Suprapubic skin (tissue), 4 donors: ENCODE measurements around the gene PDE9A. TPM values are rescaled to one million over a fixed set of nuclear protein-coding genes. Genes with fewer than 3 reads are reported as not detected.

ENCODE experiments used
- DNase-seq, 2 donors: peaks; one replicate each; pipeline ENCODE4 v3.0.0-alpha.2; 2019; ENCODE audit warnings: low spot score in 2 of 2
- H3K27ac ChIP-seq: fragments of 200-600 bp; sonication (generic); one replicate; pipeline ENCODE4 v1.5.1; 2019
- H3K27me3 ChIP-seq: fragments of 200-600 bp; sonication (generic); one replicate; pipeline ENCODE4 v1.5.1; 2019
- H3K36me3 ChIP-seq: fragments of 200-600 bp; sonication (generic); one replicate; pipeline ENCODE4 v1.5.1; 2019
- H3K4me1 ChIP-seq: fragments of 200-600 bp; sonication (generic); one replicate; pipeline ENCODE4 v1.5.1; 2019
- H3K4me3 ChIP-seq: fragments of 200-600 bp; sonication (generic); one replicate; pipeline ENCODE4 v1.5.1; 2019; ENCODE audit warnings: mild to moderate bottlenecking
- H3K9me3 ChIP-seq: fragments of 200-600 bp; sonication (generic); one replicate; pipeline ENCODE4 v1.5.1; 2019
- EP300 ChIP-seq: sonication (generic); formaldehyde crosslinking; IDR thresholded peaks from one replicate; pipeline ENCODE4 v1.6.1; 2017; ENCODE audit warnings: antibody characterized with exemption
- POLR2A ChIP-seq, 2 donors: fragments of 450-650 bp; IDR thresholded peaks; one replicate each; pipeline ENCODE4 v1.6.1; 2017; ENCODE audit warnings: antibody characterized with exemption in 2 of 2, mild to moderate bottlenecking in 2 of 2, moderate library complexity in 2 of 2
- POLR2AphosphoS5 ChIP-seq, 3 donors: sonication (generic); formaldehyde crosslinking; IDR thresholded peaks; one replicate each; pipeline ENCODE4 v1.6.1; 2017; ENCODE audit warnings: antibody characterized with exemption in 3 of 3
- WGBS: methylation state at CpG from one replicate; pipeline ENCODE4 v1.1.5; 2018; 5-methylcytosine and 5-hydroxymethylcytosine counted together
- total RNA-seq, 4 donors: library from RNA; depleted of rRNA; stranded (reverse); fragments of >200 nt; gene quantifications; one replicate each; pipeline ENCODE4 v1.1.0, GENCODE V29; 2016
- TF ChIP-seq, protein P1 (sequence below), 2 donors: fragments of 200-600 bp in 1 of 2; fragments of 450-650 bp in 1 of 2; sonication (generic) in 1 of 2; IDR thresholded peaks; one replicate each; pipeline ENCODE4 v1.5.1; 2016 to 2019; ENCODE audit warnings: antibody characterized with exemption in 2 of 2, mild to moderate bottlenecking in 1 of 2, moderate library complexity in 1 of 2

PDE9A gene
- total RNA-seq, 4 donors from 2014 or later, result 4.5 to 12.0 (median 7.1) TPM

DNA sequence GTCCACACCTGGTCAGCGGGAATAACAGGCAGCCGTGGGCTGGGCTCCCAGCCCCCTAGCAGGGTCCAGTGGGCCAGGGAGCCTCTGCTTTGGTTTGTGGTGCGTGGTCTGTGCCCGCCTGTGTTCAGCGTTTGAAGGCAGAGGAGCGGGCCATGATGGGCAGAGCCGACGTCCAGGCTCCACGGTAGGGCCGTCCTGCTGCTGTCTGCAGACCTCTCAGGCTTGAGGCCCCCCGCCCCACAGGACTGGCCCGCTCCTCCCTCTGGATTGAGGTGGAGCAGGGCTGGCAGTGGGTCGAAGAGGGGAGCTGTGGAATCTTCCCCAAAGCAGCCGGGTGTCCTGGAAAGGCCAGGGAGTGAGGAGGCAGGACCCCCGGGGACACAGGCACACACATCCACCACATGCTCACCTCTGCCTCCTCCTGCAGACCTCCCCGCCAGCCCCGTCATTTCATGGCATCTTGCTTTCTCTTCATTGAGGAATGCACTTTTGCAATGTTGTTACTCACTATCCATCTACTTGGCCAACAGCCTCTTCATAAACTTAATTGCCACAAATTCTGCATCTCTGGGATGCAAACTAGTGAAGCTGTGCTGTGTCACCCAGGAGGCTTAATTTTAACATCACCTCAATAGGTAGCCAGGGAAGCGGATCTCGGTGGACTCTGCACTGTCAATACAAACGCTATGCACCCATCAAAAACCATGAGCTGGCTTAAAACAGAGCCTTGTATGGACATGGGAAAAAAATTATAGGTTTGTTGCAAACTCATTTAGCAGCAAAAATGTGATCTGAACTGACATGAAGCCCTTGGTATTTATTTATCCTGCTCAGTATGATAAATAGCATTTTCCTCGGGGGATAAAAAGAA is 85.9 kb downstream of the PDE9A start:
- Histone ChIP-seq H3K9me3 (no peaks in the 10 kb centered on the region), H3K4me3 (no peak overlapping the region), H3K4me1 (peaks cover 5% of the 10 kb centered on the region), H3K36me3 (peaks cover 5% of the 10 kb centered on the region), H3K27me3 (no peaks in the 10 kb centered on the region), H3K27ac (peak overlapping the region; percentile 63)
- DNase-seq, result peak in 1 of 2 donors; percentile 48
- TF ChIP-seq POLR2AphosphoS5 (IDR thresholded peaks at IDR 0.05), result no peak
- TF ChIP-seq, protein P1, sequence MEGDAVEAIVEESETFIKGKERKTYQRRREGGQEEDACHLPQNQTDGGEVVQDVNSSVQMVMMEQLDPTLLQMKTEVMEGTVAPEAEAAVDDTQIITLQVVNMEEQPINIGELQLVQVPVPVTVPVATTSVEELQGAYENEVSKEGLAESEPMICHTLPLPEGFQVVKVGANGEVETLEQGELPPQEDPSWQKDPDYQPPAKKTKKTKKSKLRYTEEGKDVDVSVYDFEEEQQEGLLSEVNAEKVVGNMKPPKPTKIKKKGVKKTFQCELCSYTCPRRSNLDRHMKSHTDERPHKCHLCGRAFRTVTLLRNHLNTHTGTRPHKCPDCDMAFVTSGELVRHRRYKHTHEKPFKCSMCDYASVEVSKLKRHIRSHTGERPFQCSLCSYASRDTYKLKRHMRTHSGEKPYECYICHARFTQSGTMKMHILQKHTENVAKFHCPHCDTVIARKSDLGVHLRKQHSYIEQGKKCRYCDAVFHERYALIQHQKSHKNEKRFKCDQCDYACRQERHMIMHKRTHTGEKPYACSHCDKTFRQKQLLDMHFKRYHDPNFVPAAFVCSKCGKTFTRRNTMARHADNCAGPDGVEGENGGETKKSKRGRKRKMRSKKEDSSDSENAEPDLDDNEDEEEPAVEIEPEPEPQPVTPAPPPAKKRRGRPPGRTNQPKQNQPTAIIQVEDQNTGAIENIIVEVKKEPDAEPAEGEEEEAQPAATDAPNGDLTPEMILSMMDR (IDR thresholded peaks at IDR 0.05), result no peak
- no peak for TF ChIP-seq EP300
- no peak for TF ChIP-seq POLR2A (IDR thresholded peaks at IDR 0.05)
- WGBS, result 89% methylated on average over 19 of the region's 21 CpGs

- TF ChIP-seq POLR2AphosphoS5 (IDR thresholded peaks at IDR 0.05), result no peak
- no peak for TF ChIP-seq EP300
- TF ChIP-seq, protein P1 (IDR thresholded peaks at IDR 0.05), result no peak
- no peak for TF ChIP-seq POLR2A (IDR thresholded peaks at IDR 0.05)
- Histone ChIP-seq H3K36me3 (no peaks in the 10 kb centered on the region), H3K27ac (no peak overlapping the region), H3K4me1 (peaks cover 5% of the 10 kb centered on the region), H3K9me3 (no peaks in the 10 kb centered on the region), H3K4me3 (no peak overlapping the region), H3K27me3 (no peaks in the 10 kb centered on the region)
- DNase-seq, result no peak
- 95% methylated on average over 1 of the region's 1 CpG for WGBS
These were observed 87.0 kb downstream of the PDE9A start for GRCh38 chr21:42740405-42740909.

DNA sequence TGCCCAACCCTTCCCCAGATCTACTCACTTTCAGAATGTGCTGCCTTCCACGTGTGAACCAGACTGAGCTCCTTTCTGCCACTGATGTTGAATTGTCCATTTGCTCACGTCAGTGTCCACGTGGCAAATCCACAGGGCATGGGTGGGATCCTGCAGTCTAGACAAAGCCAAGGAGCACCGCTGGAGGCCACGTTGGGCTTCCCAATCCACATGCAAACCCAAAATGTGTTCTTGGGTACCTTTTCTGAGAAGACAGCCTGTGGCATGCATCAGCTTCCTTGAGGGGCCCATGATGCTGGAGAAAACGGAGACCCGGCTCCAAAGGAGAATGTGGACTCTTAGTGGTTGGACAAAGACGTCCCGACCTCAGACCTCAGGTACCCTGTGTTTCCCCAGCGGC is 87.6 kb downstream of the PDE9A start:
- no peaks in the 10 kb centered on the region for H3K9me3 ChIP-seq
- no peak overlapping the region for H3K4me3 ChIP-seq
- H3K27me3 ChIP-seq, result no peaks in the 10 kb centered on the region
- no peaks in the 10 kb centered on the region for H3K36me3 ChIP-seq
- WGBS, result 74% methylated on average over 6 of the region's 10 CpGs
- TF ChIP-seq POLR2AphosphoS5 (IDR thresholded peaks at IDR 0.05) (no peak), EP300 (no peak), POLR2A (IDR thresholded peaks at IDR 0.05) (no peak)
- TF ChIP-seq, protein P1 (IDR thresholded peaks at IDR 0.05), result no peak
- no peak for DNase-seq
- peak overlapping the region; percentile 19 for H3K27ac ChIP-seq
- peaks cover 11% of the 10 kb centered on the region for H3K4me1 ChIP-seq

DNA sequence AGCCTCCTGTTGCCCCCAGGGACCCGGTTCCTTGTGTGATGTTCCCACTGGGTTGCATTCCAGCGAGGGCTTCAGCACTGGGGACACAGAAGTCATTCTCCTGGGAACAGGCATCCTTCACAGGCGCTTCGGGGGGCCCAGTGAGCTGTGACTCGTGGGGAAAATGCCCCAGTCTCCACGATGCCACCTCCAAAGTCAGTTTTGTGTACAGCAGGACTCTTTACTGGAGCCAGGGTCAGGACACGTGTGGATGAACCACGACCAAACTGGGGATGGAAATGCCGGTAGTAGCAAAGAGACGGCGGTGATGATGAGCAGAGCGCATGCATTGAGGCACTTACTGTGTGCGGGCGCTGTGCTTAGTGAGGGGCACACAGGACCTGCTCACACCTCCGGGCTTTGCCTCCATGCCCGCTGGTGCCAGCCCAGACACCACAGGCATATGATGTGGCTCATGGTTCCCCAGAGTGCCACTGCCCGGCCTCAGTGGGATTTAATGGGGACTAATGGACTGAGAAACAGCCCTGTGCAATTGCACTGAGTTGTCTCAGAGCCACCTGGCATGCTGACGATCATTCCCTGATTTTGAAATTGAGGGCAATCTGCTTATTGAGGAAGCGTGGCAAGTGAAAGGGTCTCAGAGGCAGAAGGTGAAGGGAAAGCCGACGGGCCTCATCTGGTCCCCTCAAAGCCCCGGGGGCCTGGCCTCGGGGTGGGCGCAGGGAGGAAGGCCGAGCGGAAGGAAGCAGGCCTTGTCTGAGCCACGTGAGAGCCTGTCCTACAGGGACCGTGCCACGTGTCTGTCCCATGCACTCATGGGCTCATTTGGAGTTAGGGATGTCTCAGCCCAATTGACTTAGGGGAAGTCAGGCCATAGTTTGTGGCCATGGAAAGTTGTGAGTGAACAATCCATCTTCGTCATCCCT is 91.4 kb downstream of the PDE9A start:
- DNase-seq, result no peak
- Histone ChIP-seq H3K27ac (no peak overlapping the region), H3K4me3 (no peak overlapping the region), H3K4me1 (peaks cover 11% of the 10 kb centered on the region), H3K36me3 (no peaks in the 10 kb centered on the region), H3K9me3 (no peaks in the 10 kb centered on the region), H3K27me3 (no peaks in the 10 kb centered on the region)
- TF ChIP-seq EP300 (no peak), POLR2AphosphoS5 (IDR thresholded peaks at IDR 0.05) (no peak)
- WGBS, result 82% methylated on average over 30 of the region's 30 CpGs

DNA sequence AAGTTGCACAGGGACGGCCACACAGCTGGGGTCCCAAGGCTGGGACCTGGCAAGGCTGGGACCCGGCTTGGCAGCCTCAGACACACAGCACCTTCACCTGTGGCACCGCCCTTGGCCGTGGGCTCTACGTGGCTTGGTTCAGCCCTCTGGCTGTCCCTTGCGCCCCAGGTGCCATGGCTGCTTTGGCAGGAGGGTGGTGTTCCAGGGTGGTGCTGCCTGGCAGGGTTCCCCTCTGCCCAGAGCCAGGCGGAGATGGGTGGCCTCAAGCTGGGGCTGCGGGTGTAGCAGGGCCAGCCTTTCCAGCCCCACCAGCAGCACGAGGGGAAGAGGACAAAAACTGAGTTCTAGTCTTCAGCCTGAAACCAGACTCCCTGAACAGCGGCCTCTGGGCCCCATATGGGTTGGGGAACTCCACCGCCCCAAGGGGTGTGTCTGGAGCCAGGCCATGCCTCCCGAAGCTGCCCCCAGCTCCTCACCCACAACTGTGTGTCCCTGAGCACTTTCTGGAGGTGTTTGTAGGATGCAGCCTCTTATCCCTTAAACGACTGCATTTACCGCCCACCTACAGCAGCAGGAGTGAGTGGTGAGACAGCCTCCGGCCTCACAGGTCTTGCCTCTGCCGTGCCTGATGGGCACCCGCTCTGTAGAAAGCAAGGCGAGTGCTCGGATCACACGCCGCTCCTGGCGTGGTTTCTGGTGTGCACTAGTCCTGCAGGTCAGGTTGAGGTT is 92.3 kb downstream of the PDE9A start:
- peak overlapping the region; percentile 38 for H3K27ac ChIP-seq
- no peak overlapping the region for H3K4me3 ChIP-seq
- peaks cover 11% of the 10 kb centered on the region for H3K4me1 ChIP-seq
- H3K27me3 ChIP-seq, result no peaks in the 10 kb centered on the region
- no peaks in the 10 kb centered on the region for H3K36me3 ChIP-seq
- 69% methylated on average over 12 of the region's 22 CpGs for WGBS
- no peak for DNase-seq
- no peaks in the 10 kb centered on the region for H3K9me3 ChIP-seq
- no peak for TF ChIP-seq EP300
- no peak for TF ChIP-seq POLR2AphosphoS5 (IDR thresholded peaks at IDR 0.05)
- no peak for TF ChIP-seq POLR2A (IDR thresholded peaks at IDR 0.05)
